Fibroblast of lung (primary cell): ENCODE results near the gene CELF5. TPM values are rescaled to one million over a fixed set of nuclear protein-coding genes. Genes with fewer than 3 reads are reported as not detected.

Source experiments
- DNase-seq, 2 donors: peaks; one replicate each; pipeline versions ENCODE4 v3.0.0 to v3.0.0-alpha.2; 2010; ENCODE audit warnings: low read depth in 2 of 2
- H2AFZ ChIP-seq: 2 replicates; pipeline ENCODE4 v1.5.1; 2012; ENCODE audit warnings: low read length, control low read depth, inconsistent platforms
- H3K27ac ChIP-seq: 2 replicates; pipeline ENCODE4 v1.5.1; 2011; ENCODE audit warnings: low read length, control low read depth; ENCODE audit not compliant: insufficient read depth
- H3K27me3 ChIP-seq: 2 replicates; pipeline ENCODE4 v1.5.1; 2011; ENCODE audit warnings: mild to moderate bottlenecking, low read length; ENCODE audit not compliant: control insufficient read depth, insufficient read depth
- H3K36me3 ChIP-seq: 2 replicates; pipeline ENCODE4 v1.5.1; 2011; ENCODE audit warnings: low read length; ENCODE audit not compliant: control insufficient read depth, insufficient read depth
- H3K4me1 ChIP-seq: 2 replicates; pipeline ENCODE4 v1.5.1; 2011; ENCODE audit warnings: low read length; ENCODE audit not compliant: control insufficient read depth, insufficient read depth; ENCODE audit errors: extremely low read depth
- H3K4me2 ChIP-seq: 2 replicates; pipeline ENCODE4 v1.5.1; 2011; ENCODE audit warnings: low read length, control low read depth; ENCODE audit not compliant: insufficient read depth; ENCODE audit errors: extremely low read depth
- H3K4me3 ChIP-seq, 4 experiments: fragments of 200-600 bp in 1 of 4; sonication (generic) in 1 of 4; replicated peaks in 1 of 4; 2 replicates each; pipeline ENCODE4 v1.5.1; 2011 to 2016; ENCODE audit warnings: low read length in 4 of 4, low read depth in 3 of 4, mild to moderate bottlenecking in 3 of 4, control low read depth in 2 of 4, inconsistent platforms in 1 of 4, mixed read lengths in 1 of 4; ENCODE audit not compliant: insufficient read depth in 1 of 4; ENCODE audit errors: control extremely low read depth in 1 of 4
- H3K79me2 ChIP-seq: 2 replicates; pipeline ENCODE4 v1.5.1; 2012; ENCODE audit warnings: mild to moderate bottlenecking, low read length, inconsistent platforms; ENCODE audit not compliant: control insufficient read depth, insufficient read depth
- H3K9ac ChIP-seq: 2 replicates; pipeline ENCODE4 v1.5.1; 2011; ENCODE audit warnings: mild to moderate bottlenecking, low read length, control low read depth; ENCODE audit not compliant: insufficient read depth
- H3K9me3 ChIP-seq: 2 replicates; pipeline ENCODE4 v1.5.1; 2012; ENCODE audit warnings: low read depth, low read length; ENCODE audit not compliant: control insufficient read depth, insufficient read depth
- H4K20me1 ChIP-seq: 2 replicates; pipeline ENCODE4 v1.5.1; 2011; ENCODE audit warnings: low read length; ENCODE audit not compliant: control insufficient read depth, insufficient read depth; ENCODE audit errors: extremely low read depth
- CTCF ChIP-seq, 2 donors: IDR thresholded peaks in 1 of 2; conservative IDR thresholded peaks in 1 of 2; 1 replicate in 1 of 2; 2 replicates in 1 of 2; pipeline ENCODE4 v1.5.1; 2011 to 2012; ENCODE audit warnings: low read length in 2 of 2, control low read depth in 1 of 2, inconsistent platforms in 1 of 2, low read depth in 1 of 2, mild to moderate bottlenecking in 1 of 2
- EZH2 ChIP-seq: IDR thresholded peaks from 2 replicates; pipeline ENCODE4 v1.5.1; 2012; ENCODE audit warnings: low read length, control low read depth, mild to moderate bottlenecking; ENCODE audit errors: missing control alignments
- polyA plus RNA-seq, 2 donors: library from polyadenylated mRNA; depleted of rRNA in 1 of 2; stranded (reverse) in 1 of 2; unstranded in 1 of 2; fragments of >200 nt; gene quantifications; 2 replicates each; pipeline ENCODE4 v1.2.1, GENCODE V29; 2011 to 2012; ENCODE audit warnings: missing spikeins in 1 of 2
- total RNA-seq: library from RNA; depleted of rRNA; stranded (reverse); fragments of >200 nt; gene quantifications from 2 replicates; pipeline ENCODE4 v1.2.1, GENCODE V29; 2014

The CELF5 gene
- total and polyA plus RNA-seq, 2 donors (not counting 1 experiment from before 2014, with no cell fraction given): under 0.01 TPM; not detected in 1

GRCh38 chr19:3343619-3344502 lies 119.4 kb downstream of the CELF5 start:
- TF ChIP-seq CTCF (conservative IDR thresholded peaks at IDR 0.05 in 1 of 2, IDR thresholded peaks at IDR 0.05 in 1 of 2; ENCODE audit: low read depth in 1 of 2, low read length in 2 of 2) (no peak), EZH2 (no peak)
- peak; percentile 82 to 92 for DNase-seq
- Histone ChIP-seq H3K27me3 (no peaks in the 10 kb centered on the region), H3K27ac (peak overlapping the region; percentile 31), H3K4me2 (peak overlapping the region; percentile 56), H3K9me3 (no peaks in the 10 kb centered on the region), H3K79me2 (no peaks in the 10 kb centered on the region), H3K9ac (no peak overlapping the region), H4K20me1 (no peaks in the 10 kb centered on the region), H2AFZ (no peak overlapping the region), H3K4me1 (peaks cover 13% of the 10 kb centered on the region), H3K36me3 (no peaks in the 10 kb centered on the region), H3K4me3 (peak overlapping the region in 2 of 4 experiments; percentile 27 to 29)

DNA sequence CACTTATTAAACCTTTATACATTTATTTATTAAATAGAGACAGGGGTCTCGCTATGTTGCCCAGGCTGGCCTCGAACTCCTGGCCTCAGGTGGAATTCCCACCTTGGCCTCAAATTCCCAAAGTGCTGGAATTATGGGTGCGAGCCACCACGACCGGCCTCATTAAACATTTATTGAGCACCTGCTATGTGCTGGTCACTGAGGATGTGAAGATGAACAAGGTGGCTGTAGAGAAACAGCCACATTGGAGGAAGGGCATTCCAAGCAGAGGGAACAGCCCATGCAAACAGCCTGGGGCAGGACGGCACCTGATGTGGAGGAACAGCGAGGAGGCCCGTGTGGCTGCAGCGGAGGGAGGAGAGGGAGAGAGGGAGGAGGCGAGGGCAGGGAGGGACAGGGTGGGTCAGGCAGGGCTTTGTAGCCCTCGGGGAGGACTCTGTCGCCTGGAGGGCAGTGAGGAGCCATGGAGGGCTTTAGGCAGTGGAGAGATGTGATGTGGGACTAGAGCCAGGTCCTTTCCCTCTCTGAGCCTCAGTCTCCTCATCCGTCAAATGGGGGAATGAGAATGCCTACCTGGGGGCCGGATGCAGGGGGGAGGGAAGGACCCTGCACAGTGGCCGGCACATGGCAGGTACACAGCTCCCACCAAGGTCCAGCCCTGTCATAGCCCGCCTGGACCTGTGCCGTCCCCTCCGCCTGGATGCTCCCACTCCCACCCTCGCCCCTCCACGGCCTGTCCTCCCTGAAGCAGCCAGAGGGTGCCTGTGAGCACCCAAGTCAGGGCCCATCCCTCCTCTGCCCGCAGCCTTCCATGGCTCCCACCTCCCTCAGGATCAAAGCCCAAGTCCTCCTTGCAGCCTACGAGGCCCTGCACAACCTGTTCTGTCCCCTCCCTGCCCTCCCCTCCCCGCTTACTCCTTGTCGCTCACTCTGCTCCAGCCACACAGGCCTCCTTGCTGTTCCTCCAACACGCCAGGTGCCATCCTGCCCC lies 120.4 kb downstream of the CELF5 start:
- no peaks in the 10 kb centered on the region for H4K20me1 ChIP-seq
- no peaks in the 10 kb centered on the region for H3K36me3 ChIP-seq
- peaks cover 13% of the 10 kb centered on the region for H3K4me1 ChIP-seq
- DNase-seq: no peak
- H3K4me2 ChIP-seq: no peak overlapping the region
- H3K9ac ChIP-seq: no peak overlapping the region
- H3K79me2 ChIP-seq: no peaks in the 10 kb centered on the region
- no peaks in the 10 kb centered on the region for H3K27me3 ChIP-seq
- H3K9me3 ChIP-seq: no peaks in the 10 kb centered on the region
- H3K4me3 ChIP-seq: no peak overlapping the region
- no peak for TF ChIP-seq EZH2
- no peak overlapping the region for H3K27ac ChIP-seq
- no peak overlapping the region for H2AFZ ChIP-seq

DNA sequence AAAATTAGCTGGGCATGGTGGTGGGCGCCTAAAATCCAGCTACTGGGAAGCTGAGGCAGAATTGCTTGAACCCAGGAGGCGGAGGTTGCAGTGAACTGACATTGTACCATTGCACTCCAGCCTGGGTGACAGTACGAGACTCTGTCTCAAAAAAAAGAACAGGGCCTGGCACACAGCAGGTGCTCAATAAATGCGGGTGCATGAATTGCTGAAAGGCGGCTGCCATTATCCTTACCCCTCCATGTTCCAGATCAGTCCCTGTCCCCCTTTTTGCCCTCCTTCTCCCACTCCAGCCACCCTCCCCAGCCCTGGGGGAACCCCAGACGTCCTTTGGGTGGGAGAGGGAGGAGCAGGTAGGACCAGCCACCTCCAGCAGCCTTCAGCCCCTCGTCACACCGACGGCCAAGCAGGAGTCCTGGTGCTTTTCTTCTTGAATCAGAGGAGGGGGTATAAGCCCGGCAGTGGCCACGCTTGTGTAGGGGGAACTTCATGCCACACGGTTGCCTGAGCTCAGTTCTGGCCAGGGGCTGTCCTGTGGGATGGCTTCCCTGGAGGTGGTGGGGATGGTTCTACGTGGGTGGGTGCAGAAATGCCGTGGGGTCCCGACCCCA lies 121.5 kb downstream of the CELF5 start:
- no peaks in the 10 kb centered on the region for H3K27me3 ChIP-seq
- no peaks in the 10 kb centered on the region for H3K79me2 ChIP-seq
- H3K27ac ChIP-seq: peak overlapping the region; percentile 58
- no peak for TF ChIP-seq CTCF (conservative IDR thresholded peaks at IDR 0.05 in 1 of 2, IDR thresholded peaks at IDR 0.05 in 1 of 2; ENCODE audit: low read depth in 1 of 2, low read length in 2 of 2)
- no peak for TF ChIP-seq EZH2
- no peak for DNase-seq
- peak overlapping the region; percentile 36 for H2AFZ ChIP-seq
- H3K4me2 ChIP-seq: no peak overlapping the region
- H3K36me3 ChIP-seq: no peaks in the 10 kb centered on the region
- H4K20me1 ChIP-seq: no peaks in the 10 kb centered on the region
- H3K9me3 ChIP-seq: no peaks in the 10 kb centered on the region
- no peak overlapping the region for H3K9ac ChIP-seq
- peaks cover 13% of the 10 kb centered on the region for H3K4me1 ChIP-seq
- H3K4me3 ChIP-seq: no peak overlapping the region

Other genes with a start within 250 kb of the CELF5 start
- gene TLE6, start 247.1 kb upstream of the CELF5 start, total RNA-seq: 0.51 and 1.7 TPM in 2 replicates
- gene TLE6, start 247.1 kb upstream of the CELF5 start, polyA plus RNA-seq: 0.24 and 0.56 TPM in 2 replicates
- 3.8 and 4.9 TPM in 2 replicates for gene TLE2, start 195.4 kb upstream of the CELF5 start, total RNA-seq
- gene TLE2, start 195.4 kb upstream of the CELF5 start, polyA plus RNA-seq: 0.90 and 1.8 TPM in 2 replicates
- 111 and 173 TPM in 2 replicates for gene TLE5, start 162.2 kb upstream of the CELF5 start, total RNA-seq
- gene TLE5, start 162.2 kb upstream of the CELF5 start, polyA plus RNA-seq: 319 and 328 TPM in 2 replicates
- 40.8 and 46.2 TPM in 2 replicates for gene GNA11, start 130.3 kb upstream of the CELF5 start, total RNA-seq
- gene GNA11, start 130.3 kb upstream of the CELF5 start, polyA plus RNA-seq: 43.7 and 61.4 TPM in 2 replicates
- not detected in 2 replicates for gene GNA15, start 88.6 kb upstream of the CELF5 start, total RNA-seq
- not detected in 2 replicates for gene GNA15, start 88.6 kb upstream of the CELF5 start, polyA plus RNA-seq
- not detected in 2 replicates for gene S1PR4, start 45.9 kb upstream of the CELF5 start, total RNA-seq
- not detected in 2 replicates for gene S1PR4, start 45.9 kb upstream of the CELF5 start, polyA plus RNA-seq
- 24.4 and 35.8 TPM in 2 replicates for gene NCLN, start 38.7 kb upstream of the CELF5 start, total RNA-seq
- 33.0 and 52.5 TPM in 2 replicates for gene NCLN, start 38.7 kb upstream of the CELF5 start, polyA plus RNA-seq
- 34.9 and 66.4 TPM in 2 replicates for gene NFIC, start 141.9 kb downstream of the CELF5 start, total RNA-seq
- 7.9 and 16.6 TPM in 2 replicates for gene NFIC, start 141.9 kb downstream of the CELF5 start, polyA plus RNA-seq